Measurements from ENCODE around the gene STX1B.

DNA sequence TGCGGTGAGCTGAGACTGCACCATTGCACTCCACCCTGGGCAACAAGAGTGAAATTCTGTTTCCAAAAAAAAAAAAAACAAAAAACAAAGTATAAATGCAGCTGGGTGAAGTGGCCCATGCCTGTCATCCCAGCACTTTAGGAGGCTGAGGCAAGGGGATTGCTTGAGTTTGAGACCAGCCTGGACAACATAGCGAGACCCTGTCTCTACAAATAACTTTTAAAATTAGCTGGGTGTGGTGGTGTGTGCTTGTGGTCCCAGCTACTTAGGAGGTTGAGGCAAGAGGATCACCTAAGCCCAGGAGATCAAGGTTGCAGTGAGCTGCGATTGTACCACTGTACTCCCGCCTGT lies 12.8 kb upstream of the STX1B start:
- TF ChIP-seq, protein P1, sequence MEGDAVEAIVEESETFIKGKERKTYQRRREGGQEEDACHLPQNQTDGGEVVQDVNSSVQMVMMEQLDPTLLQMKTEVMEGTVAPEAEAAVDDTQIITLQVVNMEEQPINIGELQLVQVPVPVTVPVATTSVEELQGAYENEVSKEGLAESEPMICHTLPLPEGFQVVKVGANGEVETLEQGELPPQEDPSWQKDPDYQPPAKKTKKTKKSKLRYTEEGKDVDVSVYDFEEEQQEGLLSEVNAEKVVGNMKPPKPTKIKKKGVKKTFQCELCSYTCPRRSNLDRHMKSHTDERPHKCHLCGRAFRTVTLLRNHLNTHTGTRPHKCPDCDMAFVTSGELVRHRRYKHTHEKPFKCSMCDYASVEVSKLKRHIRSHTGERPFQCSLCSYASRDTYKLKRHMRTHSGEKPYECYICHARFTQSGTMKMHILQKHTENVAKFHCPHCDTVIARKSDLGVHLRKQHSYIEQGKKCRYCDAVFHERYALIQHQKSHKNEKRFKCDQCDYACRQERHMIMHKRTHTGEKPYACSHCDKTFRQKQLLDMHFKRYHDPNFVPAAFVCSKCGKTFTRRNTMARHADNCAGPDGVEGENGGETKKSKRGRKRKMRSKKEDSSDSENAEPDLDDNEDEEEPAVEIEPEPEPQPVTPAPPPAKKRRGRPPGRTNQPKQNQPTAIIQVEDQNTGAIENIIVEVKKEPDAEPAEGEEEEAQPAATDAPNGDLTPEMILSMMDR (IDR thresholded peaks at IDR 0.05) = no peak
- no peak for TF ChIP-seq POLR2A (IDR thresholded peaks at IDR 0.05)
